ENCODE measurements around the gene FDPS.

The FDPS gene

DNA sequence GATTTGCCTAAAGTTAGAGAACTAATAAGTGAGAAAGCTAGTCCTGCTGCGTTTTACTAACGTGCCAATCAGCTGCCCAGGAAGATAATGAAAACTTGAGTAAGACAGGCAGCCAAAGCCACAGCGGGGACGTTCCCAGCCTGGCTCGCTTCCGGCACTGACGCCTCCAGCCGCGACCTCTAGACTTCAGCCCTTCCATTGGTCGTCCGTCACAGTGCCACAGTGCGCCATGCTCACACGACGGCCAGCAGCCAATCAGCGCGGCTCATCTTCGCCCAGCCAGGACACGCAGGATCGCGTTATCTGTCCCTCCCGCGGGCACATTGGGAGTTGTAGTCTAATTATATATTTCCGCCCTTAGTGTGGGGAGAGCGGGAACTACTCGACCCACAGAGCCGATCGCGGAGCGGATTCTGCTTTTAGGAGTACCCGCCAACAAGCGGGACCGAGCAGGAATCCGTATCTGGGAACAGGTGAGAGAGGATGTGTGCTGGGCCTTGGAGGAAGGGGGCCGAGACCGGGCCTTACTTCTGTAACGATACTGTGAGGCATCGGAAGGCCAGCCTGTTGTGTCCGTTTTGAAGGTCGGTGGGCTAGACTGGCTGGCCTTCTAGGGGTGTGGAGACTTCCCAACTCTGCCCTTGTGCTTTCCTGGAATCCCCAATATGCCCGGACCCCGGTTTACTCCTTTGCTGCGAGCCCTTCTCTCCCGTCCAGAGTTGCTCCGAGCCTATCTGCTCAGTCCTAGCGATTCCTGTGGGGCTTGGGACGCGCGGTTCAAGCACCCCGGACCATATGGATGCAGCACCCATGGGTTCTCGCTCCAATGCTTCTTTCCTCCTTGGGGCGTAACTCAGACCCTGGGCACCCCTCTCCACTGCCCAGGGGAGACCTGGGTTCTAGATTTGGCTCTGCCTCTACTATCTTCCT, at the start of gene FDPS:
Gene FDPS, plus strand, starts transcription at position 374 of the 930 bp plus-strand sequence. CDS start 924 bp downstream, outside the sequence.
- peak; percentile 97 for DNase-seq

DNA sequence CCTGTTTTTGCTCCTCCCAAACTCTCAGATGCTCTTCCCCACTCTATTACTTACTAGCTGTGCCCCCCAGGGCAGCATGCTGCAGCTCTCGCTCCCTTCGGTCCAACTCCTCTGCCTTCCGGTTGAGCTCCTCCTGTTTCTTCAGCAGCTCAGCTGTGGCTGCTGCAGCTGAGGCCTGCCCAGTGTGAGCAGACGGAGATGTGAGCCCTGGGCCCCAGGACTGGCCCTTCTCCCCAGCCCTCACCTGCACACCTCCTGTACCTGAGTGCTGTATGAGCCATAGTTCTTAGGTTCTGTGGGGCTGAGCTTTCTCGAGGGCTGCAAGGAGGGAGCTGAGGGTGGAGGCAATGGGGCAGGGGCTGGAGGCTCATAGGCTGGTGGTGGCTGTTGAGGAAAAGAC, 48.4 kb upstream of the FDPS start:
- no peak for DNase-seq

DNA sequence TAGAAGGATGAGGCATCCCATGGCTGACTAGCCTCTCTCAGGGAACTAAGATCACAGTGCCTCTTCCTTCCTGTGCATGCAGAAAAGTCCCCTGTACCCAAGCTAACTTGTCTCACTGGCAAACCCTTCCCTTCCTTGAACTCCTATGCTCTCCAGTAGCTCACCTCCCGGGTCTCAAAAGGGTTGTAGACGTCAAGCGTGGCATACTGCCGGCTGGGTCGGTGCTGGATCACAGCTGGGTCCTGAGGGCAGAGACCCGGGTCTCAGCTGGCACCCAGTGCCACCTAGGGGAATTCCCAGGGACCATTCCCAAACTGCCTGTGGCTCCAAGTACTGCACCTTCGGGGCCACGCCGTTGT, 47.2 kb upstream of the FDPS start:
- no peak for DNase-seq

DNA sequence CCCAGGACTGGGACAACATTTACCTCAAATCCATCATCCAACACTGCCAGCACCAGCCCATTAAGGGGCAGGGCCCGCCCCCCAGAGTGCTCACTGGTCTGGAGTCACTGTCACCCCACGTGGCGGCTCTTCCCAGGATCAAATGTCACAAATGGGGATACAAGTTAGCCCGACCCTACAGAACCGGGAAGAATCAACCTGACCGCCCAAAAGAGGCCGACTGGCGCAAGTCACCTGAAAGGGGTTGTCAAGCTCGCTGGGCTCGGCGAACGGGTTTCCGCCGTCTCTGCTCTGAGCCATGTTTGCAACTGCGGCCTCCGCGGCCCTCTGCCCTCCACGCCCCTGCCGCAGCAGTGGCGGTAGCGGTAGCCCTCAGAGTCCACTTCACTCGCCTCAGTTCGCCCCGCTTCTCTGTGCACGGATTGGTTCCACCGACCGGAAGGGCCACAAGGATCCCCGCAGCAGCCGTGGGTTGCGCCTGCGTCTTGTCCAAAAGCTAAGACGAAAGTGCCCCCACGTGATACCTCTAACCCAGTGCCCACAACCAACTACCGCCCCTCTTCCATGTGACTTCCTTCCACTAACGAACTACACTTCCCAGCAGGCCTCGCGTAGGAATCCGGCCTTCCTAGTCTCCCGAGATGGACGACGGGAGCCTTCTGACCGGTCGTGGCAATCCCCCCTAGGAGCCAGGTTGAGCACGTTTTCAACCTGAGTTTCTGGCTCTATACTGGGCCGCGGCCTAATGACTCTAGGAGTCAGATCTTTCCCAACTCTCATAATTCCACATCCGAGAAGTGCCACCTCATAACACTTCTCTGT, 46.6 kb upstream of the FDPS start, which contains the start of gene SCAMP3:
Gene SCAMP3, minus strand, starts transcription at position 509 of the 822 bp plus-strand sequence. Its CDS starts 209 bp downstream, at position 300.
- DNase-seq = peak; percentile 90

DNA sequence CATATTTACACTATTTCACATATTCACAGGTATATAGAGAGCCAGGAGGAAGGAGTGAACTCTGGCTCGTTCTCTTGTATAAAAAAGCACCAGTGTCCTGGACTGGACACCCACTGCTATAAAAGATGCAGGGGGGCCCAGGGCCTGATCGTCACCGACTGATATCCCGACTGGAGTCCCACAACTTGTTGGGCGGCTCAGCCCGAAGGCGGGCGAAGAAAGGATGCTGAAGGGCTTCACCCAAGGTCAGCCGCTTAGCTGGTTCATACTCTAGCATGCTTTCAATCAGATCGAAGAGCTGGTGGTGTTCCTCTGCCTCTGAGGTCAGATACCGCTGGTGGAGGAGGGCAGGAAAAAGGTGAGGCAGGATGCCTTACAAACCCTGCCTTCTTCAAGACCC, 45.6 kb upstream of the FDPS start:
- no peak for DNase-seq

DNA sequence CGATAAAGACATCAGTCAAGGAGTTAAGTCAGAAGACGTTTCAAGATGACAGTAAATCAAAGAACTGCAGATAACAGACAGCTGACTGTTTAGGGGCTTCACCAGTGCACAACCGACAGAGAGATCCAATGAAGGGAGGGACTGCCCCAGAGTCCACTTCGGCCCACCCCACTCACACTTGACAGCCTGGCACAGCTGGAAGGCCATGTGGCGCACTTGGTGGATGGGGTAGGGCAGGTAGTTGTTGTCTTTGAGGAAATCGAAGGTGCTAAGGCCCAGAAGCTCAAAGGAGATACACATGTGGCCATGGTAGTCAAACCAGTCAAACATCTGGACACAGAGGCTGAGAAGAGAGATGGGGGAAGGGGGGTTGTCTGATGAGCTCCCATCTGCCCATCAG, 42.1 kb upstream of the FDPS start:
- no peak for DNase-seq

DNA sequence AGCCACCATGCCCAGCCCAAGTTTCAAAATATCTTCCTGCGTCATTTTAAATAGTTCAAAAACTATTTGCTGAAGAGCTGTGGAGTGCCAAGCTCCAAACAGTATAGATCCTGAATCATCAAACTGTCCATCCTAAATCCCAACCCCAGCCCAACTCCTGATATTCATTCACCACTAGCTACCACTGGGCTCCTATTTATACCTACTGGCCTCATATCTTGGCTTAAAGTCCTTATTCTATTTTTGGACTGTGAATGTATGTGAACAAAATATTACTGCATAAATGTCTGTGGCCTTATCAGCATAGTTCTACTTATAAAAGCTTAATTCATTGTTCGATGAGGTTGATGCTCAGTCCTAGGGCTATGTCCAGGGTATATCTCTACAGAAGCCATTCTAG, 41.3 kb upstream of the FDPS start:
- DNase-seq = no peak

DNA sequence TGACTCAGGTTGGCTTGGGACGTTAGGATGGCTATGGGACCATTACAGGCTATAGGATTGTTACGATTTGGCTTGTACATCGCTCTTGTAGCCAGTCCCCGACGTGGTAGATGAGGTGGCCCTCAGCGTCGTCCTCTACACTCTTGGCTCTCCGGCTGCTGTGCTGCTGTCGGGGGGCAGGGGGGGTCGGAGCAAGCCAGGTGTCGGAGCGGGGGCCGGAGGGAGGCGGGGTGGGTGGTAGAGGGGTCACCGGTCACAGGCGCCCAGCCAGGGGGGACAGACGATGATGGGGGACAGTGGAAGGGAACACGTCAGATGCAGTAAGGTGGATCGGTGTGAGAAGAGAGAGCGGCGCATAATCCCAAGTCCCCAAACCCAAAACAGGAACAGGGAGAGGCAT, 40.0 kb upstream of the FDPS start:
- no peak for DNase-seq

DNA sequence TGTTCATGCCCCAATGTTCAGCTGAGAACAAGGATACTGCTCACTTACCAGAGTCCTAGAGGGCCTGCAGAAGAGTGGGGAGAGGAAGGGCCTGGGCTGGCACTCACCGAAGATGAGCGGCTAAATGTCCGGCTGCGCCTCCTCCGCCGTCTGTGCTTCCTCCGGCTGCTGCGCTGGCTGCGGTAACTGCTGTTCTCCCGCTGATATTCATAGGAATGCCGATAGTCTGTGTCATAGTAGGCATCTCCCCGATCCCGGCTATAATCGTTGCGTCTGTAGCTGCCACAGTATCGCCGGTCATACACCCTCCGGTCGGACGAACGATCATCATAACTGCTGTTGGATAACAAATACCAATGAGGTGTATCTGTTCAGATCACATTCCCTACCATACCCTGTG, 39.3 kb upstream of the FDPS start:
- no peak for DNase-seq

DNA sequence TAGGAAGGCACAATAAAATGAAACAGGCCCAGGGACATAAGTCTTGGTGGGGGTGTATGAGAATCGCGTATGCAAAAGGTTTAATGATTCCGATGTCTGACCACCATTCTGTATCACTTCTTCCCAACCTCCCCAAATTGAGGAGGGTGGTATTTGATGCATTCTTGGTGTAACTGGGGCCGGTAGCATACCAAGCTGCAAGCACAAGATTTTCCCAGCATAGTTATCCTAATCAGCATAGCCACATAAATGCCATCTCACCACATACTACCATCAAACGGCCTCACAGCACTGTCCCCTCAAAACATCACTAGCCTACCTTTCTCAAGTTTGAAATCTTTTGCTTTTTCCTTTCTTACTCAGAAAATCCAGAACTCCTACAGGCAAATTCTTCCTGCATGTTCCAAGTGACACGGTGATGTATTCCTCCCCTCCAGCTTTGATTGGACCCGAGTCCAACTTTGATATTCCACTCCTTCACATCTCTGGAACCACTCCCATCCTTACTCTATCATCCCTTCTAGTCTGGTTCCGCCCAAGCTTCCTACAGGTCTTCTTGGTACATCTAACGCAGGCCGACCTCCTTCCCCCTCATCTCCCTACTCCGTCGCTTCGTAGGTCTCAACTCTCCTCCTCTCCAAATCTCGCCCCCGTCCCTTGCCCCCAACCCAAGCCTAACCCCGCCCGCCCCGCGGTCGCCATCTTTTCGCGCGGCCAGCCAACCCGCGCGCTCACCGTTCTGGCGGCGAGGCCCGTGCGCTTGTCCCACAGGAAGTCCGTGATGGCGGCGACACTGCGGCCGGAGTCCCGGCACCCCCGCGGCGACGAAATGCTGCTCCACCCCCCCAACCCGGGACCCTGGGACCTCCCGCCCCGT, 36.0 kb upstream of the FDPS start:
- DNase-seq = no peak

DNA sequence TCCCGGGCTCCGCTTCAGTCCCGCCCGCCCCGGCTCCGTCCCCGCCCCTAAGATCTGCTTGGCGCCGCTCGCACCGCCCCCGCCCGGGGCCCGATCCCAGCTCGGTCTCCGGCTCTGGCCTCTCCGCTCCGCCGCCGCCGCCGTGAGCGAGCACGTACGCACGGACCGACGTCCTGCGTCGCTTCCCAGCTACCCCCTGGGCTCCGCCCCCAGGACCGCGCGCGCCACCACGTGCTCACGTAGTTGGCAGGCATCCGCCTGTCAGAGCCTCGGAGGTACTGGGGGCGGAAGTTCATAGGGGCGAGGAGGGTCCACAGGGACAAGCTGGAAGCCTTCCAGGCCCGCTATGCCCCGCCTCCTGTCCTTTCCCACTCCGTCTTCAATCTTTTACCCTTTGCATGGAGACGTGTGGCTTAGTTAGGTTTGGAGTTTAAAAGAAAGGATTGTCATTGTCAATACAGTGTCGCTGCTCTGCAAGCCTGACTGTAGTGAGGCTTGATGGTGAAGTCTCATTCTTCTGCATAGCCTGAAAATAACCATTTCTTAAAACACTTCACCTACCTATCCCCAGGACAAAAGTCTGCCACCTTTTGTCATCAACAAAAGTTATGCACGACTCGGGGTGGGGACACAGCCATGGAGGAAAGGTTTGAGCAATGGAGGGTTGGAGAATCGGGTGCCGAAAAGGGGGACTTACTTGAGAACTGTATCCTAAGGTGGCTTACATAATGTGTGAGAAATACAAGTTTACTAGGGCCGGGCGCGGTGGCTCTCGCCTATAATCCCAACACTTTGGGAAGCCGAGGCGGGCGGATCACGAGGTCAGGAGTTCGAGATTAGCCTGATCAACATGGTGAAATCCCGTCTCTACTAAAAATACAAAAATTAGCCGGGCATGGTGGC, 35.1 kb upstream of the FDPS start, which contains the start of gene CLK2:
Gene CLK2, minus strand, starts transcription at position 162 of the 903 bp plus-strand sequence. CDS start 2,527 bp downstream, outside the sequence.
- DNase-seq = peak; percentile 98

DNA sequence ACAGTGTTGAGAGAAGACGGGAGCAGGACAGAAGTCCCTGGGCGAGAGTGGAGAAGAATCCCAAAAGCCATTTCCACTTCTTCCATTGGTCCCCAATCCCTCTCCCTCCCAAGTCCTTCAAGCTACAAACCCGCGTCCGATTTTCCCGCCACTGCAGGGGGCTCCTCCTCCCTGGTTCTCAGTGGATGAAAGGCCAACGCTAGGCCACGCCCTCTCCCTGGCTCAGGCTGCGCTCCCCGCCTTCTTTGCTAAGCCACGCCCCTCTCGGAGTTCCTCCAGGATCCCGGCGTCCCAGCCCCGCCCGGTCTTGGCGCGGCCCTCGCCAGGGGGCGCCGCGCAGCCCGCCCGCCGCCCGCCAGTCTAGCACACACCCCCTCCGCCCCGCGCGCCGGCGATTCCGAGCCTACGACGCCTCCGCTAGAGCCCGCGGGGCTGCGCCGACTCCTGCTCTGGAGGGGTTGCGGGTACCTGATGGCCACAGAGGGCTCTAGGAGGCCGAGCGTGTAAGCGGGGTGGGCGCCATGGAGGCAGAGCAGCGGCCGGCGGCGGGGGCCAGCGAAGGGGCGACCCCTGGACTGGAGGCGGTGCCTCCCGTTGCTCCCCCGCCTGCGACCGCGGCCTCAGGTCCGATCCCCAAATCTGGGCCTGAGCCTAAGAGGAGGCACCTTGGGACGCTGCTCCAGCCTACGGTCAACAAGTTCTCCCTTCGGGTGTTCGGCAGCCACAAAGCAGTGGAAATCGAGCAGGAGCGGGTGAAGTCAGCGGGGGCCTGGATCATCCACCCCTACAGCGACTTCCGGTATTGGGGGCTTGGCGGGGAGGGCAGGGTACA, 31.4 kb upstream of the FDPS start, which contains the start of gene HCN3:
Gene HCN3, plus strand, starts transcription at position 394 of the 832 bp plus-strand sequence. Its CDS starts 128 bp downstream, at position 522.
- peak; percentile 90 for DNase-seq

DNA sequence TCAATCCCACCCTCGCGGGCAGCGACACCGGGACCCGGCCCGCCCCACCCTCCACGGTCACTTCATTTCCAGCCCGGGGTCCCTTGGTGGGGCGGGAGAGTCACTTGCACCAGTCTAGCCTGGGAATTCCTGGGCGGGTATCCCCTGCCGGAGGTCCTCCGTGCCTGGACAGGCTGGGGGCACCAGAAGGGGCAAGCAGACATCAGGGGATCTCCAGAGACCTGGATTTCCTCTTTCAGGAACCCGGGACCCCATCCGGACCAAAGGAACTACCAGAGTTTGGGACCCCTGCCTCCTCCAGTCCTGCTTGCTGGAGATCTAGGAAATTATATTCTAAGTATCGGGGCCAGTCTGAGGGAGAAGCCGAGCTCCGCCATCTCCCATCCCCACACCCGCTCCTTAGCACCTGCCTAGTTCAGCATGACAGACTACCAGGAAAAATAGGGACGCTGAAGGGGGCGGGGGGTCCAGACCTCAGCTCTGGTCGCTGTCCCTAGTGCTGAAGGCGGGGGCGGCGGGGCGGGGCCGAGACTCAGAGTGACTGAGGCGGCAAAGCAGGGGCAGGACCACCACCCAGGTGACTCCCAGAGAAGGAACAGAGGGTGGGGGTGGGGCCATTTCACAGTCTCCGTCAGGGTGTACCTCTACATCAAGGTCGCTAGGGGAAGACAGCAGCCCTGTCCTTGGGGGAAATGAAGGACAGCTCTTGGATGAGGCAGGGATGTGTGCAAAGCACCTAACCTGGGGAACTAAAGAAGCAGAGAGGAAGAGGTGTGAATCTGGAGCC, 30.6 kb upstream of the FDPS start:
- no peak for DNase-seq

DNA sequence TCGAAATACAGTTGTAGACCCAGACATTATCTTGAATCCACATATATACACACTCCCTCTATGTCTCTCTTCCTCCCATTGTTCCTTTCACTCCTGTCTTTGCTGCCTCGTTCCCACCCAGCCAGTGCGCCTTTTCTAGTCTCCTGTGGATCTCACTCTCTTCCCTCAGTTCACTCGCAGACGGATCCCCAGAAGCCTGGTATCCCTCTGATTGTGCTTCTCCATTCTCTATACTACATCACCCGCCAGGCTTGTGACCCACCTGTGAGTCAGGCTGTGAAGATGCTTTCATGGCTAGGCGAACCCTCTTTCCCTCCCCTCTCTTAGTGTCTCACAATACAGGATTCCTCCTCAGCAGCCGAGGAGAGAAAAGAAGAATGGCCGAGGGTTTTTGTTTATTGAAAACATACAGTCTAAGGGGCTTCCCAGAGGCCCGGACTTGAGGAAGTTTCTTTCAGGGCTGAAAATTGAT, 29.9 kb upstream of the FDPS start:
- DNase-seq = no peak

DNA sequence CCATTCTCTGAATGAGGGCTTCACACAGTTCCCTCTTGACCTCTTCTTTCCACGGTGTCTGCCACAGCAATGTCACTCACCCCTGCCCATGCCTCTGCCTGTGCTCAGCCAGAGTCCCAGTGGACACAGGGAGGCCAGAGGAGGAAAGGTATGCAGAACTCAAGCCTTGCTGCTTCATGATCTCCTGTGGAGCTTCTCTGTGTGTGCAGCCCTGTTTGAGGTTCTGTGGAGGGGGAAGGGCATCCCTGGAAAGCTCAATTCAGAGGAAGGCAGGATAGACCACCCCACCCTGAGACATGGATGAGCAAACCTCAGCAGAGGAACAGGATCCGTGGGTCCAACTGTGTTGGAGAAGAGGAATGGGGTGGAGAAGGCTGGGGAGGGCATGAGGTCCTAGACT, 29.4 kb upstream of the FDPS start:
- DNase-seq = no peak

DNA sequence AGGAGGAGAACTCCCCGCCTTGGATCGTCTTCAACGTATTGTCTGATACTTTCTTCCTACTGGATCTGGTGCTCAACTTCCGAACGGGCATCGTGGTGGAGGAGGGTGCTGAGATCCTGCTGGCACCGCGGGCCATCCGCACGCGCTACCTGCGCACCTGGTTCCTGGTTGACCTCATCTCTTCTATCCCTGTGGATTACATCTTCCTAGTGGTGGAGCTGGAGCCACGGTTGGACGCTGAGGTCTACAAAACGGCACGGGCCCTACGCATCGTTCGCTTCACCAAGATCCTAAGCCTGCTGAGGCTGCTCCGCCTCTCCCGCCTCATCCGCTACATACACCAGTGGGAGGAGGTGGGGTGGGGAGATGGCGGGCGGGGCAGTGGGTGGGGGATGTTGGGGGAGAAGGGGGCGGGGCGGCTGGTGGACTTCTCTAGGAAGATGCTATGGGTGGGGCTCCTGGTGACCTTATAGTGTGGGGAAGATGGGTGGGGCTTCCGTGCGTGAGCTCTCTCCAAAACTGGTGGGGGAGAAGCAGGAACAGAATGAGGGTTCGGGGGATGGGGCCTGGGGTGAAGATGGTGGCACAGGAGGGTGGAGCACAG, 26.1 kb upstream of the FDPS start:
- no peak for DNase-seq

DNA sequence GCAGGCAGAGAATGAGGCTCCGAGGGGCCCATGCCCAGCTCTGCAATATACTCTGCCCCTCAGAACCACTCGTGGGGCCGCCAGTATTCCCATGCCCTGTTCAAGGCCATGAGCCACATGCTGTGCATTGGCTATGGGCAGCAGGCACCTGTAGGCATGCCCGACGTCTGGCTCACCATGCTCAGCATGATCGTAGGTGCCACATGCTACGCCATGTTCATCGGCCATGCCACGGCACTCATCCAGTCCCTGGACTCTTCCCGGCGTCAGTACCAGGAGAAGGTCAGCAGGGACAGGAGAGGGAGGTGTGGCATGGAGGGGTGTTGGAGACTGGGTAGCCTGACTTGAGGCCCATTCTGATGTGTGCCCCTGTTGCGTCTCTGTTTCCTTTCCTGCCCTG, 24.2 kb upstream of the FDPS start:
- no peak for DNase-seq

DNA sequence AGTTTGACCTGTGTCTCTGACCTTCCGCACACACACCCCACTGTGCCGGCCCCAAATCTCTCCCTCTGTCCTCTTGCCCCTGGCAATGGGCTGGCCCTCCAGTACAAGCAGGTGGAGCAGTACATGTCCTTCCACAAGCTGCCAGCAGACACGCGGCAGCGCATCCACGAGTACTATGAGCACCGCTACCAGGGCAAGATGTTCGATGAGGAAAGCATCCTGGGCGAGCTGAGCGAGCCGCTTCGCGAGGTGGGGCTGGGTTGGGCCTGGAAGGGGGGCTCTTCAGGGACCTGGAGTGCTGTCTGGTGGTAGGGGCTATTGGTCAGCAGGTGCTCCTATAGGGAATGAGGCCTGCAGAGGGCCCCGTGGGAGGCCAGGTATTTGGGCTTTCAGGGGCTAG, 23.6 kb upstream of the FDPS start:
- no peak for DNase-seq

DNA sequence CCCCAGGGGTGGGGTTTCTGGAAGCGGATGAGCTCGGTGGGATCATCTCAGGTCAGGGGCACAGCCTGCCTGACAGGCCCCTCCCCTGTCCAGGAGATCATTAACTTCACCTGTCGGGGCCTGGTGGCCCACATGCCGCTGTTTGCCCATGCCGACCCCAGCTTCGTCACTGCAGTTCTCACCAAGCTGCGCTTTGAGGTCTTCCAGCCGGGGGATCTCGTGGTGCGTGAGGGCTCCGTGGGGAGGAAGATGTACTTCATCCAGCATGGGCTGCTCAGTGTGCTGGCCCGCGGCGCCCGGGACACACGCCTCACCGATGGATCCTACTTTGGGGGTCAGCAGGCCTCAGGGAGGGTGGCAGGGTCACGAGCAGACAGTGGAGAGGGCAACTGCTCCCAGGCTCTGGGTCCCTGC, 23.0 kb upstream of the FDPS start:
- DNase-seq = no peak

All from GDM1 (cell line).